ENCODE results near the gene EFTUD2.
A peak's percentile ranks its signal among the peaks of the same experiment; 100 is the strongest.

DNA sequence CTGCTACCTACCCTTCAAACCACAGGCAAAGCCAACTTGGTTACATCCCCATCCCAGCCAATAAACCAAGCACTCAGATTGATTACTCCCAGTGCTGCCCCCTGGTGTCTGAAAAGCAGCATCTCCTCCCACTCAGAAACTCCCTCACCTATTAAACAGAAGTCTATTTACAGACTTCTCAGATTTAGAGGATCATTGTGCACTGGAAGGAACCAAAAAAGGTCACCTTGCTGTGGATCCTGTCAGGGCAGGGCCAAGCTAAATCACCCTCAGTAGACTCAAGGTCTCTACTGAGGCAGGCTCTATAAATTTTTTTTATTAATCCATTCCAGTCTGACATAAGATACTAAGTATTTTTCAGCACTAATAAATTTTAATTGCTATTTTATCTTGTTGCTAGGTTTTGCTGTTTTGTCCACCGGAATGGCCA lies 34.0 kb downstream of the EFTUD2 start:
- TF ChIP-seq, protein P1, sequence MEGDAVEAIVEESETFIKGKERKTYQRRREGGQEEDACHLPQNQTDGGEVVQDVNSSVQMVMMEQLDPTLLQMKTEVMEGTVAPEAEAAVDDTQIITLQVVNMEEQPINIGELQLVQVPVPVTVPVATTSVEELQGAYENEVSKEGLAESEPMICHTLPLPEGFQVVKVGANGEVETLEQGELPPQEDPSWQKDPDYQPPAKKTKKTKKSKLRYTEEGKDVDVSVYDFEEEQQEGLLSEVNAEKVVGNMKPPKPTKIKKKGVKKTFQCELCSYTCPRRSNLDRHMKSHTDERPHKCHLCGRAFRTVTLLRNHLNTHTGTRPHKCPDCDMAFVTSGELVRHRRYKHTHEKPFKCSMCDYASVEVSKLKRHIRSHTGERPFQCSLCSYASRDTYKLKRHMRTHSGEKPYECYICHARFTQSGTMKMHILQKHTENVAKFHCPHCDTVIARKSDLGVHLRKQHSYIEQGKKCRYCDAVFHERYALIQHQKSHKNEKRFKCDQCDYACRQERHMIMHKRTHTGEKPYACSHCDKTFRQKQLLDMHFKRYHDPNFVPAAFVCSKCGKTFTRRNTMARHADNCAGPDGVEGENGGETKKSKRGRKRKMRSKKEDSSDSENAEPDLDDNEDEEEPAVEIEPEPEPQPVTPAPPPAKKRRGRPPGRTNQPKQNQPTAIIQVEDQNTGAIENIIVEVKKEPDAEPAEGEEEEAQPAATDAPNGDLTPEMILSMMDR (IDR thresholded peaks at IDR 0.05): peak; percentile 72 to 95 (median 86)
- no peak for TF ChIP-seq POLR2A (IDR thresholded peaks at IDR 0.05)
